NCI-H2107 treated with DMSO at 0.1 percent for 48 hours (cell line): Measurements from ENCODE around the gene FASTKD1.
A peak's percentile ranks its signal among the peaks of the same experiment; 100 is the strongest.
"Not testable (repeated sequence)": the region's sequence is repeated elsewhere in the genome, so short reads cannot be mapped to it uniquely, and the experiment has no call there.

ENCODE experiments used
- DNase-seq: peaks from one replicate; lab custom pipeline; 2025; ENCODE audit not compliant: unreplicated experiment; lab: John Stamatoyannopoulos, UW

Gene FASTKD1

GRCh38 chr2:169572189-169572588 is 1.5 kb downstream of the FASTKD1 start:
- DNase-seq: no peak

- DNase-seq: no peak
Observed at GRCh38 chr2:169571571-169571970, 2.1 kb downstream of the FASTKD1 start.

DNA sequence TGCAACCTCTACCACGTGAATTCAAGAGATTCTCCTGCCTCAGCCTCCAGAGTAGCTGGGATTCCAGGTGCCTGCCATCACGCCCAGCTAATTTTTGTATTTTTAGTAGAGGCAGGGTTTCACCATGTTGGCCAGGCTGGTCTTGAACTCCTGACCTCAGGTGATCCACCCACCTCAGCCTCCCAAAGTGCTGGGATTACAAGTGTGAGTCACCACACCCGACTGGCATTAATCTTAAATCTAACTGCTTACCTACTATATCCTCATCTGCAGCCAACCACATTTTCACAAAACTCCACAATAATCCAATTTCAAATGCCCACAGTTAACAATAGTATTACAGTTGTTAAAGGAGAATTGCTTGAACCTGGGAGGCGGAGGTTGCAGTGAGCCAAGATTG is 2.9 kb downstream of the FASTKD1 start:
- not testable (repeated sequence) for DNase-seq

- DNase-seq: no peak
Observed at GRCh38 chr2:169569948-169570347, 3.7 kb downstream of the FASTKD1 start.

DNA sequence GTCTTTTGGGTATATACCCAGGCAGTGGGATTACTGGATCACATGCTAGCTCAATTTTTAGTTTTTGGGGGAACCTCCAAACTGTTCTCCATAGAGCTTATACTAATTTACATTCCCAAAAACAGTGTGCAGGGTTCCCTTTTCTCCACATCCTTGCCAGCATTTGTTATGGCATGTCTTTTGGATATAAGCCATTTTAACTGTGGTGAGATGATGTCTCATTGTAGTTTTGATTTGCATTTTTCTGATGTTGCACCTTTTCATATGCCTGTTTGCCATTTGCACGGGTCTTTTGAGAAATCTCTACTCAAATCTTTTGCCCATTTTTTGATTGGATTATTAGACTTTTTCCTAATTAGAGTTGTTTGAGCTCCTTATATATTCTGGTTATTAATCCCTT is 8.0 kb downstream of the FASTKD1 start:
- DNase-seq: no peak

DNA sequence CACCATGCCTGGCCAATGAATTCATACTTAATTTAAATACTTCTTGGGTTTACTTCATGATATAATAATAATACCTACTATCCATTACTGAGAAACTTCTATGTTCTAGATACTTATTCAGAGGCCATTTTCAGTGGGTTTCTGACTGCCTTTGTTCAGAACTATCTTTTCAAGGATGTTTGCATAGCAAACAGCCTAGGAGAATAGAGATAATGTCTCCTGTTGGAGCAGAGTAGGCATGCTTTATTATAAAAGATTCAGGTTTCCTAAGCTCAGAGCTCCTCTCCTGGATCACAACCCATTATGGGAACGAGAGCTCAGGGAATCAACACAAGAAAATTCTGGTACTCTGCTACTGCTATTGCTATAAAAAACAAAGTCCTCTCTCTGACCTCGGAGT is 11.1 kb downstream of the FASTKD1 start:
- DNase-seq: no peak

GRCh38 chr2:169562084-169562483 is 11.6 kb downstream of the FASTKD1 start:
- not testable (repeated sequence) for DNase-seq

DNA sequence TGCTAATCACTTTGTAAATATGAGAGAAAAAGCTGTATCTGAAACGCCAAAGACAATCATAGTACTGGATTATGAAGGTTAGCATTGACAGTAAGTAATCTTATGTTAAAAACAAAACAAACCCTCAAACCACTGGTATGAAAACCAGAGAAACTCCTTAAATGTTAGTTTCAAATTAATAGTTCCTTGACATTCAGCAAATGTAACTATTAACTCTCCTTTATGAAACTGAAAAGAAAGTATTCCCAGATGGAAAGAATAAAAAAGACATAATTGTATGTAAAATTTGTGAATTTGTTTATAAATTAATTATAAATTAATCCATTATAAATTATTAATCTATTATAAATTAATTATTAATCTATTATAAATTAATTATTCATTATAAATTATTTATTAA is 12.3 kb downstream of the FASTKD1 start:
- no peak for DNase-seq

DNA sequence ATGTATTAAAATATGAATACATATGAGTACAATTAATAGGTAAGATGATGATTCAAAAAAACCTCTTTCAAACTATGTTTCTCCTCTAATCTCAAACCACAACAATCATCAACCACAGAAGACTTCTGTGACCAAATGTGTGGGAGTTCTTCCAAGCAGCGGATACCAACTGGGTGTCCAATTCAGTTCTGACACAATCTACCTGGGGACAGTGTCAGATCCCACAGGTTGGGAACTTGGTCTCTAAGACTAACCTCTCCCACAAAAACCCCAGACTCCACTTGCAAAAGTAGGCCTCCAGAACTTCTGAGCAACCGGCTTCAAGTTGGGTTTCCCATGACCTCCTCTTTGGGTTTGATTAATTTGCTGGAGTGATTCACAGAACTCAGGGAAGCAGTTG is 26.9 kb downstream of the FASTKD1 start:
- no peak for DNase-seq

DNA sequence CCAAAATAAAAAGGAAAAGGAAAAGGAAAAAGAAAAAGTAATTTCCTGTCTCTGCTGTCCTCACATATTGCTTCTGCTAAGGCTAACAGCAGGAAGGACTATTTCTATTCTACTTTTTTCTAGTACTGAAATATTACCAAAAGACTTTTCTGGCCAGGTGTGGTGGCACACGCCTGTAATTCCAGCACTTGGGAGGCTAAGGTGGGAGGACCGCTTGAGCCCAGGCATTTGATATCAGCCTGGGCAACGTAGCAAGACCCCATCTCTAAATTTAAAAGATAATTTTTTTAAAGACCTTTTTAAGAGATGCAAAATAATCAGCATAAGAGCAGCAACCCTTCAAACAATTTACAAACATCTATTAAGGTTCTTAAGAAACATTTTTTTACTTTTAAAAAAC is 31.2 kb downstream of the FASTKD1 start:
- no peak for DNase-seq

DNA sequence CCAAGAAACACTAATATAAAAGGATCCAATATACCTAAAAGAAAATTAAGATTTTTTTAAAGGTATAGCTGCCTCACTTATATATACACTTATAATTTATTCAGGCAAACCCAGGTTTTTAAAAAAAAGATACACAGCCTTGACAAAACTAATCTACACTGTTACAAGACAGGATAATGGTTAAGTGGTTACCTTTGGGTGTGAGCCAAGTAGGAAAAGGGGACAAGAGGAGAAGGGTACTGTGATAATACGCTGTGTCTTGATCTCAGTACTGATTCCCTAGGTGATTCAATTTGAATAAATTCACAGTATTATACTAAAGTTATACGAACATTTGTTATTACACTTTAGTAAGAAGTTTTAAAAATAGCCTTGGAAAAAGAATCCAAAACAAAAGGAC is 33.5 kb downstream of the FASTKD1 start:
- no peak for DNase-seq

- DNase-seq: not testable (repeated sequence)
Observed at GRCh38 chr2:169539460-169539859, 34.2 kb downstream of the FASTKD1 start.

- DNase-seq: peak; percentile 12
Observed at GRCh38 chr2:169528271-169528701, 45.4 kb downstream of the FASTKD1 start.

GRCh38 chr2:169526451-169526850 is 47.2 kb downstream of the FASTKD1 start:
- DNase-seq: no peak

DNA sequence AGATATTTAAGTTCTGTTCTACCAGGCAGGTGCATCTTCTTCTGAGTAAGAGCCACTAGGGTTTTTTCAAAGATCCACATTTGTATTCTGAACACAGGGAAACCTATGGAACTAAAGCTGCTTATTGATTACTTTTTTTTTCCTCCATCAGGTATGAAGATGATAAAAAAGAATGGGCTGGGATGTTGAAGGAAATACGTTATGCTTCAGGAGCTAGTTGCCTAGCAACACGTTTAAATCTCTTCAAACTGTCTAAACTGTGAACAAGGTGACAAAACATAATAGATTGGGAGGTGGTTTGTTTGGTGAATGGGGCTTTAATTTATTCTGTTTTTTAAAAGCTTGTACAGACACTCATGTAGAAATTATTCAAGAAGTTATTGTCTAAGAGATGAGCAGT is 48.2 kb downstream of the FASTKD1 start:
- peak; percentile 29 for DNase-seq

- no peak for DNase-seq
Observed at GRCh38 chr2:169523681-169524080, 50.0 kb downstream of the FASTKD1 start.

DNA sequence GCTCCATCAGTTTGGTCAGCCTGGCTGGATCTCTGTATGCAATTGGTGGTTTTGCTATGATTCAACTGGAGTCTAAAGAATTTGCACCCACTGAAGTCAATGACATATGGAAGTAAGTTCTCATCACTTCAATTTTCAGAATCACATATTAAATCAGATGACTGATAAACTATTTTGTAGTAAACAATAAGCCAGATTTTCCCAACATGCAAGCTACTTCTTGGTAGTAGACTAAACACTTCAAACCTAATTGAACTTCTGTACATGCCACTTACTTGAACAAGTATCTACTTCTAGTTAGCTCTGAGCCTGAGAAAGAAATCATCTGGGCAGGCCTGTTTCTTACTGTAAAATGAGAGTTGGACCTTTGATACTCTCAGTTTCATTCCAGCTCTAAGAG is 52.8 kb downstream of the FASTKD1 start:
- DNase-seq: no peak

- not testable (repeated sequence) for DNase-seq
Observed at GRCh38 chr2:169516488-169516995, 57.1 kb downstream of the FASTKD1 start.

DNA sequence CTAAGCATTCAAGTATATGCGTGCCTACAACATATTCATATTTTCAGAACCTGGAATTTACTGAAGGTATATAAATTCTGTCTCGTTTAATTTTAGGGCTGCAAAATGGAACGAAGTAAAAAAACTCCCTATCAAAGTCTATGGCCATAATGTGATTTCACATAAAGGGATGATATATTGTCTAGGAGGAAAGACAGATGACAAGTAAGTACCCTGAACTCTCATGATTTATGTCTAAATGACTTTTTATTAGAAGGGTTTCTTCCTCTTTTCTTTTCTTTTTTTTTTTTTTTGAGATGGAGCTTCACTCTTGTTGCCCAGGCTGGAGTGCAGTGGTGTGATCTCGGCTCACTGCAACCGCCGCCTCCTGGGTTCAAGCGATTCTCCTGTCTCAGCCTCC is 58.9 kb downstream of the FASTKD1 start:
- not testable (repeated sequence) for DNase-seq

DNA sequence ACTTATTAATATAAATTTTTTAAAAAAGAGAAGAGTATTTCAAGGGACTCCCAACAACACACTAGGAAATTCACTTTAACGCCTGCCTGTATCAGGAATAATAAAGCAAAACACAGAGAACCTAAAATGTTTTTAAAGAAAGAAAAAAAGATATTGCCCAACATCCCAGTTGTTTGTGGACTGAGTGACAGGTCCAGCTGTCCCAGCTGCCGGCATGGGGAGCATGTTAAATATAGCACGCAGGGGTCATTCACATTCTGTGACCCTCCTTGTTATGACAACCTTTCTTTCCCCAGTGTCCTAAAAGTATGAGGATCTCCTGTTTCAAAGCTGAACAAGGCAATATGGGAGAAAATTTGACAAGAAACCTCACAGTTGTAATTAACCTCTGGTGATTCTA is 59.7 kb downstream of the FASTKD1 start:
- DNase-seq: no peak

DNA sequence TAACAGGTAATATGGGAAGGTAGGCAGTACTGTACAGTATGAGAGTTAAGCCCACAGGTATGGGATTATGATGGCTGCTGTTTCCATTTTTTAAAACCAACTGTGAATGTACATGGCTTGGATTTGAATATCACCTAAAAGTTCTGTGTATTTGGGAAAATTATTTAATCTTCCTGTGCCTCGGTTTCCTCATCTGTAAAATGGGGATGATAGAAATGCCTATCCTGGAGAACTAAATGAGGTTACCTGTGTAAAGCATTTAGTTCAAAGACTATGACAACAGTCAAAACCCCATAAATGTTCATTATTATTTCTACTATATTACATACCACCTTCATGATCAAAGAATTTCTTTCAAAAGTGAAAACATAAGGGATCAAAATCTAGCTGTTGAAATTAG is 60.6 kb downstream of the FASTKD1 start:
- DNase-seq: no peak

- DNase-seq: no peak
Observed at GRCh38 chr2:169512525-169512924, 61.1 kb downstream of the FASTKD1 start.

GRCh38 chr2:169511818-169512217 is 61.8 kb downstream of the FASTKD1 start:
- DNase-seq: no peak

DNA sequence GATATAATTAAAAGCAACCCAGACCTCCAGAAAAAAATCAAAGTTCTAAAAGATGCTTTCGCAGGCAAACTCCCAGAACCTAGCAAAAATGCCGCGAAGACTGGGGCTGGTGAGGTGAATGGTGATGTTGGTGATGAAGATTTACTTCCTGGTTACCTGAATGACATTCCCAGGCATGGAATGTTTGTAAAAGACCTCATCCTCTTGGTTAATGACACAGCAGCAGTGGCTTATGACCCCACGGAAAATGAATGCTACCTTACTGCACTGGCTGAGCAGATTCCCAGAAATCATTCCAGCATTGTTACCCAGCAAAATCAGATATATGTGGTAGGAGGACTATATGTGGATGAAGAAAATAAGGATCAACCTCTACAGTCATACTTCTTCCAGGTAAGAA is 63.2 kb downstream of the FASTKD1 start:
- DNase-seq: no peak
